KOPT-K1 (cell line): ENCODE measurements around the gene ELL.

ENCODE experiments used
- H3K27ac ChIP-seq: fragments of 200-600 bp; sonication (generic); 2 replicates; pipeline ENCODE4 v1.5.1; 2016; ENCODE audit warnings: antibody characterized with exemption, mild to moderate bottlenecking, low read depth, low read length; ENCODE audit not compliant: poor library complexity, severe bottlenecking
- H3K36me3 ChIP-seq: fragments of 200-600 bp; sonication (generic); 2 replicates; pipeline ENCODE4 v1.5.1; 2017; ENCODE audit warnings: antibody characterized with exemption, mild to moderate bottlenecking, low read length, moderate library complexity; ENCODE audit not compliant: insufficient read depth
- H3K9me3 ChIP-seq: fragments of 200-600 bp; sonication (generic); 2 replicates; pipeline ENCODE4 v1.5.1; 2017; ENCODE audit warnings: antibody characterized with exemption, low read length, mild to moderate bottlenecking; ENCODE audit not compliant: insufficient read depth, poor library complexity, severe bottlenecking

The ELL gene

GRCh38 chr19:18478545-18479311 lies 43.1 kb downstream of the ELL start:
- Histone ChIP-seq H3K9me3 (no peaks in the 10 kb centered on the region), H3K36me3 (no peaks in the 10 kb centered on the region), H3K27ac (peak overlapping the region; percentile 52)

GRCh38 chr19:18477974-18478373 lies 43.9 kb downstream of the ELL start:
- H3K27ac ChIP-seq = no peak overlapping the region
- no peaks in the 10 kb centered on the region for H3K9me3 ChIP-seq
- H3K36me3 ChIP-seq = no peaks in the 10 kb centered on the region

- Histone ChIP-seq H3K36me3 (no peaks in the 10 kb centered on the region), H3K27ac (no peak overlapping the region)
These were observed 44.7 kb downstream of the ELL start for GRCh38 chr19:18477042-18477779.

GRCh38 chr19:18476507-18477041 lies 45.3 kb downstream of the ELL start:
- Histone ChIP-seq H3K9me3 (no peaks in the 10 kb centered on the region), H3K36me3 (no peaks in the 10 kb centered on the region), H3K27ac (no peak overlapping the region)

More at GRCh38 chr19:18477042-18477779, 44.7 kb downstream of the ELL start:
- H3K9me3 ChIP-seq = no peaks in the 10 kb centered on the region

GRCh38 chr19:18475762-18476331 lies 46.0 kb downstream of the ELL start:
- H3K27ac ChIP-seq = no peak overlapping the region
- peaks cover 6% of the 10 kb centered on the region; the same call in 1 of the 2 replicates for H3K36me3 ChIP-seq
- no peaks in the 10 kb centered on the region for H3K9me3 ChIP-seq

GRCh38 chr19:18475004-18475453 lies 46.8 kb downstream of the ELL start:
- no peak overlapping the region for H3K27ac ChIP-seq
- H3K36me3 ChIP-seq = peaks cover 14% of the 10 kb centered on the region; the same call in 1 of the 2 replicates
- no peaks in the 10 kb centered on the region for H3K9me3 ChIP-seq

GRCh38 chr19:18474366-18474887 lies 47.4 kb downstream of the ELL start:
- no peak overlapping the region for H3K27ac ChIP-seq
- H3K9me3 ChIP-seq = no peaks in the 10 kb centered on the region
- H3K36me3 ChIP-seq = peaks cover 14% of the 10 kb centered on the region; the same call in 1 of the 2 replicates

GRCh38 chr19:18473706-18474087 lies 48.2 kb downstream of the ELL start:
- Histone ChIP-seq H3K27ac (no peak overlapping the region), H3K36me3 (peaks cover 14% of the 10 kb centered on the region; the same call in 1 of the 2 replicates), H3K9me3 (no peaks in the 10 kb centered on the region)

GRCh38 chr19:18473003-18473705 lies 48.7 kb downstream of the ELL start:
- H3K36me3 ChIP-seq = peaks cover 14% of the 10 kb centered on the region; the same call in 1 of the 2 replicates
- H3K27ac ChIP-seq = no peak overlapping the region
- no peaks in the 10 kb centered on the region for H3K9me3 ChIP-seq

GRCh38 chr19:18470787-18471186 lies 51.1 kb downstream of the ELL start:
- H3K36me3 ChIP-seq = peaks cover 14% of the 10 kb centered on the region; the same call in 1 of the 2 replicates
- H3K27ac ChIP-seq = no peak overlapping the region
- H3K9me3 ChIP-seq = no peaks in the 10 kb centered on the region

- H3K9me3 ChIP-seq = no peaks in the 10 kb centered on the region
- peaks cover 26% of the 10 kb centered on the region; the same call in 1 of the 2 replicates for H3K36me3 ChIP-seq
- no peak overlapping the region for H3K27ac ChIP-seq
These were observed 52.6 kb downstream of the ELL start for GRCh38 chr19:18469069-18469846.

- Histone ChIP-seq H3K36me3 (peaks cover 31% of the 10 kb centered on the region; the same call in 1 of the 2 replicates), H3K27ac (no peak overlapping the region)
These were observed 53.4 kb downstream of the ELL start for GRCh38 chr19:18468517-18468916.

GRCh38 chr19:18467978-18468377 lies 53.9 kb downstream of the ELL start:
- Histone ChIP-seq H3K27ac (no peak overlapping the region), H3K9me3 (no peaks in the 10 kb centered on the region), H3K36me3 (peaks cover 31% of the 10 kb centered on the region; the same call in 1 of the 2 replicates)

More at GRCh38 chr19:18468517-18468916, 53.4 kb downstream of the ELL start:
- no peaks in the 10 kb centered on the region for H3K9me3 ChIP-seq
